A549 (cell line): ENCODE measurements around the gene MED27. TPM values are rescaled to one million over a fixed set of nuclear protein-coding genes. Genes with fewer than 3 reads are reported as not detected.

Experiments
- ATAC-seq, 2 experiments: fragments of 200-7000 bp in 1 of 2; fragments of >200 bp in 1 of 2; cut with Nextera tagmentation in 1 of 2; cut with Tn5 transposase in 1 of 2; 3 replicates each; pipeline versions ENCODE4 v1.8.0 to v1.9.1; 2018 to 2020; ENCODE audit warnings: mild to moderate bottlenecking in 1 of 2, moderate library complexity in 1 of 2
- CTCF ChIA-PET: fragments of 300-600 bp; sonication (Branson Sonifier 250); formaldehyde crosslinking; extraction: SDS; loops from one replicate; lab custom pipeline; 2021; ENCODE audit warnings: antibody characterized with exemption, inconsistent platforms; lab: Yijun Ruan, JAX
- POLR2A ChIA-PET: fragments of 350-600 bp; formaldehyde crosslinking; extraction: SDS; loops from one replicate; lab custom pipeline; 2021; ENCODE audit warnings: antibody characterized with exemption, inconsistent platforms; lab: Yijun Ruan, JAX
- DNase-seq, 2 experiments: peaks; one replicate each; pipeline versions ENCODE4 v3.0.0 to v3.0.0-alpha.2; 2011 to 2016; ENCODE audit warnings: low read depth in 1 of 2, low spot score in 1 of 2
- FAIRE-seq: peaks from 2 replicates; lab custom pipeline; 2011; peaks lifted over from hg19 to GRCh38; lab: Jason Lieb, UNC
- H3K27ac ChIP-seq, 2 experiments: fragments of >200 bp; sonication (Bioruptor Twin); formaldehyde crosslinking; 3 replicates each; pipeline ENCODE4 v1.5.1; 2016 to 2017
- H3K4me1 ChIP-seq: fragments of >200 bp; sonication (Bioruptor Twin); formaldehyde crosslinking; 3 replicates; pipeline ENCODE4 v1.6.1; 2016
- H3K4me2 ChIP-seq: fragments of >200 bp; sonication (Bioruptor Twin); formaldehyde crosslinking; 3 replicates; pipeline ENCODE4 v1.6.1; 2016
- H3K4me3 ChIP-seq: fragments of >200 bp; sonication (Bioruptor Twin); formaldehyde crosslinking; 3 replicates; pipeline ENCODE4 v1.5.1; 2016
- H3K9me3 ChIP-seq: fragments of >200 bp; sonication (Bioruptor Twin); formaldehyde crosslinking; 3 replicates; pipeline ENCODE4 v1.6.1; 2016
- CBX2 ChIP-seq: fragments of 200-600 bp; sonication (generic); IDR thresholded peaks from 2 replicates; pipeline ENCODE4 v1.6.1; 2016; ENCODE audit warnings: low read depth, mild to moderate bottlenecking, borderline replicate concordance
- CBX8 ChIP-seq: fragments of 200-600 bp; sonication (generic); IDR thresholded peaks from 2 replicates; pipeline ENCODE4 v1.6.1; 2016
- CHD4 ChIP-seq: fragments of 200-600 bp; sonication (generic); IDR thresholded peaks from 2 replicates; pipeline ENCODE4 v1.6.1; 2016; ENCODE audit warnings: antibody characterized with exemption, mild to moderate bottlenecking, borderline replicate concordance
- EHF ChIP-seq: fragments of 250-450 bp; sonication (Bioruptor Pico); IDR thresholded peaks from 2 replicates; pipeline ENCODE4 v1.5.0; 2020; ENCODE audit warnings: mild to moderate bottlenecking
- EHMT2 ChIP-seq: fragments of 200-600 bp; sonication (generic); IDR thresholded peaks from 2 replicates; pipeline ENCODE4 v1.6.1; 2016; ENCODE audit warnings: antibody characterized with exemption, low read depth, mild to moderate bottlenecking, moderate library complexity
- EP300 ChIP-seq, 2 experiments: fragments of >200 bp; sonication (Bioruptor Twin); formaldehyde crosslinking; IDR thresholded peaks; 2 replicates in 1 of 2; 3 replicates in 1 of 2; pipeline ENCODE4 v1.6.1; 2016 to 2017
- FOSL2 ChIP-seq, 2 experiments: fragments of 450-650 bp in 1 of 2; fragments of >200 bp in 1 of 2; sonication (Bioruptor Twin) in 1 of 2; formaldehyde crosslinking; IDR thresholded peaks; 2 replicates each; pipeline versions ENCODE4 v1.5.0 to v1.6.1; 2016 to 2020; ENCODE audit warnings: mild to moderate bottlenecking in 1 of 2, moderate library complexity in 1 of 2
- GATA3 ChIP-seq: IDR thresholded peaks from 2 replicates; pipeline ENCODE4 v1.6.1; 2012; ENCODE audit warnings: borderline replicate concordance
- HDAC2 ChIP-seq: fragments of 200-600 bp; sonication (generic); IDR thresholded peaks from 2 replicates; pipeline ENCODE4 v1.6.1; 2016
- HEYL ChIP-seq: fragments of 250-450 bp; sonication (Bioruptor Pico); IDR thresholded peaks from 2 replicates; pipeline ENCODE4 v1.8.0; 2021; ENCODE audit warnings: mild to moderate bottlenecking, moderate library complexity
- HOXA7 ChIP-seq: fragments of 250-450 bp; sonication (Bioruptor Pico); IDR thresholded peaks from 2 replicates; pipeline ENCODE4 v1.5.0; 2020; ENCODE audit warnings: mild to moderate bottlenecking, moderate library complexity
- JUNB ChIP-seq: fragments of >200 bp; sonication (Bioruptor Twin); formaldehyde crosslinking; IDR thresholded peaks from 2 replicates; pipeline ENCODE4 v1.6.1; 2016
- MAFK ChIP-seq: fragments of 450-650 bp; IDR thresholded peaks from 2 replicates; pipeline ENCODE4 v1.6.1; 2014; ENCODE audit not compliant: partially characterized antibody
- MYC ChIP-seq: IDR thresholded peaks from 2 replicates; pipeline ENCODE4 v1.6.1; 2012; ENCODE audit warnings: mild to moderate bottlenecking, inconsistent platforms, low read length, improper control_type of control experiment, borderline replicate concordance
- NPAS2 ChIP-seq: fragments of 250-450 bp; sonication (Bioruptor Pico); IDR thresholded peaks from 2 replicates; pipeline ENCODE4 v1.8.0; 2022; ENCODE audit warnings: mild to moderate bottlenecking, moderate library complexity, borderline replicate concordance
- PHF8 ChIP-seq: fragments of 200-600 bp; sonication (generic); IDR thresholded peaks from 2 replicates; pipeline ENCODE4 v1.6.1; 2016; ENCODE audit warnings: low read depth, mild to moderate bottlenecking, antibody characterized with exemption, moderate library complexity, borderline replicate concordance
- POLR2AphosphoS2 ChIP-seq: conservative IDR thresholded peaks from 2 replicates; pipeline ENCODE4 v1.6.1; 2012; ENCODE audit warnings: low read length, improper control_type of control experiment, inconsistent platforms
- RCOR1 ChIP-seq: fragments of 150-350 bp; IDR thresholded peaks from 2 replicates; pipeline ENCODE4 v1.6.1; 2014; ENCODE audit warnings: antibody characterized with exemption, low read length, low read depth
- RNF2 ChIP-seq: fragments of 200-600 bp; sonication (generic); IDR thresholded peaks from 2 replicates; pipeline ENCODE4 v1.6.1; 2016; ENCODE audit warnings: low read depth, mild to moderate bottlenecking, antibody characterized with exemption, moderate library complexity, borderline replicate concordance
- SREBF2 ChIP-seq: fragments of 450-650 bp; IDR thresholded peaks from 2 replicates; pipeline ENCODE4 v1.6.1; 2014; ENCODE audit warnings: mild to moderate bottlenecking, moderate library complexity
- TP53 ChIP-seq: fragments of 250-450 bp; sonication (Bioruptor Pico); IDR thresholded peaks from 2 replicates; pipeline ENCODE4 v1.5.0; 2021; ENCODE audit warnings: mild to moderate bottlenecking, moderate library complexity
- ZC3H11A ChIP-seq: fragments of 450-650 bp; IDR thresholded peaks from 2 replicates; pipeline ENCODE4 v1.6.1; 2014; ENCODE audit warnings: antibody characterized with exemption, mild to moderate bottlenecking
- ZNF302 ChIP-seq: fragments of 250-450 bp; sonication (Bioruptor Pico); IDR thresholded peaks from 2 replicates; pipeline ENCODE4 v1.9.0; 2021; ENCODE audit warnings: inconsistent platforms, mild to moderate bottlenecking, moderate library complexity
- WGBS: methylation state at CpG from one replicate; pipeline ENCODE4 v1.1.6; 2017; ENCODE audit errors: missing lambda C conversion rate; 5-methylcytosine and 5-hydroxymethylcytosine counted together
- polyA plus RNA-seq, 4 experiments: library from polyadenylated mRNA; depleted of rRNA in 3 of 4; stranded (reverse); fragments of >200 nt; fragmentation: RNase III in 1 of 4; extraction: RNeasy Plus Mini Kit Qiagen cat#74134 plus additional on column Dnase treatment in 1 of 4; gene quantifications; 2 replicates in 3 of 4; 3 replicates in 1 of 4; pipeline ENCODE4 v1.2.3, GENCODE V29; 2011 to 2017
- TF ChIP-seq, protein P1 (sequence below): fragments of 250-450 bp; sonication (Bioruptor Pico); IDR thresholded peaks from 2 replicates; pipeline ENCODE4 v1.5.0; 2021; ENCODE audit warnings: mild to moderate bottlenecking, moderate library complexity, borderline replicate concordance
- TF ChIP-seq, protein P2 (sequence below): fragments of >200 bp; sonication (Bioruptor Twin); formaldehyde crosslinking; IDR thresholded peaks from 2 replicates; pipeline ENCODE4 v1.6.1; 2016
- TF ChIP-seq, protein P3 (sequence below): fragments of >200 bp; sonication (Bioruptor Twin); formaldehyde crosslinking; IDR thresholded peaks from 3 replicates; pipeline ENCODE4 v1.6.1; 2016
- TF ChIP-seq, protein P4 (sequence below): fragments of 250-450 bp; sonication (Bioruptor Pico); IDR thresholded peaks from 2 replicates; pipeline ENCODE4 v1.5.0; 2020; ENCODE audit warnings: low read depth, mild to moderate bottlenecking, moderate library complexity
- TF ChIP-seq, protein P5 (sequence below): IDR thresholded peaks from 2 replicates; pipeline ENCODE4 v1.6.1; 2012

The MED27 gene
- polyA plus RNA-seq, 2 of the 4 experiments (the other 2 are of a cell fraction): 24.2 to 37.8 TPM

DNA sequence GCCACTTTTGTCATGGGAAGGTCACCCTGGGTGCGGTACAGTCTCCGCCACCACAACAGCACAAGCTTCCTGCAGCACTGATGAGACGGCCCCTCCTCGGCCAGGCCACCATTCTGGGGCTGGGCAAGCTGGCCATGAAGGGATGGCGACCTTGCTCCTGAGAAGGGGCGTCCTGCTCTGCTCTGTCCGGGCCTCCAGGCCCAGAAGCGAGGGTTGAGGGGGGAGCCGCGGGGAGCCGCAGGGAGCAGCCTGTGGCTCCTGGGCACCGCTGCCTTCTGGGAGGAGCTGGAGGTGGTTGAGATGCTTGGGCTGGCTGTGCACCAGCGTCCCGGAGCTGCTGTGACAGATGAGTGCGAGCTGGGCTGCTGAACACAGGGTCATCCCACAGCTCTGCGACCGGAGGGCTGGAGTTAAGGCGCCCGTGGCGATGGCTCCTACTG is 255.5 kb downstream of the MED27 start:
- TF ChIP-seq ZNF302 (CRISPR knock-in tag) (no peak), PHF8 (no peak), JUNB (no peak), EHF (CRISPR knock-in tag) (no peak), FOSL2 (IDR thresholded peaks at IDR 0.05) (no peak), FOSL2 (CRISPR knock-in tag; IDR thresholded peaks at IDR 0.05) (no peak), GATA3 (no peak), MYC (no peak), HDAC2 (no peak), HOXA7 (CRISPR knock-in tag) (no peak)
- TF ChIP-seq, protein P1, sequence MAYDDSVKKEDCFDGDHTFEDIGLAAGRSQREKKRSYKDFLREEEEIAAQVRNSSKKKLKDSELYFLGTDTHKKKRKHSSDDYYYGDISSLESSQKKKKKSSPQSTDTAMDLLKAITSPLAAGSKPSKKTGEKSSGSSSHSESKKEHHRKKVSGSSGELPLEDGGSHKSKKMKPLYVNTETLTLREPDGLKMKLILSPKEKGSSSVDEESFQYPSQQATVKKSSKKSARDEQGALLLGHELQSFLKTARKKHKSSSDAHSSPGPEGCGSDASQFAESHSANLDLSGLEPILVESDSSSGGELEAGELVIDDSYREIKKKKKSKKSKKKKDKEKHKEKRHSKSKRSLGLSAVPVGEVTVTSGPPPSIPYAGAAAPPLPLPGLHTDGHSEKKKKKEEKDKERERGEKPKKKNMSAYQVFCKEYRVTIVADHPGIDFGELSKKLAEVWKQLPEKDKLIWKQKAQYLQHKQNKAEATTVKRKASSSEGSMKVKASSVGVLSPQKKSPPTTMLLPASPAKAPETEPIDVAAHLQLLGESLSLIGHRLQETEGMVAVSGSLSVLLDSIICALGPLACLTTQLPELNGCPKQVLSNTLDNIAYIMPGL (CRISPR knock-in tag): no peak
- TF ChIP-seq, protein P2, sequence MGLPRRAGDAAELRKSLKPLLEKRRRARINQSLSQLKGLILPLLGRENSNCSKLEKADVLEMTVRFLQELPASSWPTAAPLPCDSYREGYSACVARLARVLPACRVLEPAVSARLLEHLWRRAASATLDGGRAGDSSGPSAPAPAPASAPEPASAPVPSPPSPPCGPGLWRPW: no peak
- TF ChIP-seq, protein P3, sequence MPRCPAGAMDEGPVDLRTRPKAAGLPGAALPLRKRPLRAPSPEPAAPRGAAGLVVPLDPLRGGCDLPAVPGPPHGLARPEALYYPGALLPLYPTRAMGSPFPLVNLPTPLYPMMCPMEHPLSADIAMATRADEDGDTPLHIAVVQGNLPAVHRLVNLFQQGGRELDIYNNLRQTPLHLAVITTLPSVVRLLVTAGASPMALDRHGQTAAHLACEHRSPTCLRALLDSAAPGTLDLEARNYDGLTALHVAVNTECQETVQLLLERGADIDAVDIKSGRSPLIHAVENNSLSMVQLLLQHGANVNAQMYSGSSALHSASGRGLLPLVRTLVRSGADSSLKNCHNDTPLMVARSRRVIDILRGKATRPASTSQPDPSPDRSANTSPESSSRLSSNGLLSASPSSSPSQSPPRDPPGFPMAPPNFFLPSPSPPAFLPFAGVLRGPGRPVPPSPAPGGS: no peak
- TF ChIP-seq, all 56 proteins: peak for 0
- no peak overlapping the region for H3K4me2 ChIP-seq
- no peak overlapping the region for H3K27ac ChIP-seq
- ChIA-PET POLR2A (no interaction called here), CTCF (interaction anchor here (1.2 kb wide), 1 partner anchor 11 kb away, joined by 3 read pairs; no protein-coding TSS in a partner anchor)
- FAIRE-seq (no peak), DNase-seq (no peak), ATAC-seq (peak; percentile 21 to 45; a peak in 4 of 6 replicates)
- no peaks in the 10 kb centered on the region for H3K9me3 ChIP-seq
- no peak overlapping the region for H3K4me3 ChIP-seq
- WGBS: 60% methylated on average over 16 of the region's 20 CpGs
- H3K4me1 ChIP-seq: no peaks in the 10 kb centered on the region

DNA sequence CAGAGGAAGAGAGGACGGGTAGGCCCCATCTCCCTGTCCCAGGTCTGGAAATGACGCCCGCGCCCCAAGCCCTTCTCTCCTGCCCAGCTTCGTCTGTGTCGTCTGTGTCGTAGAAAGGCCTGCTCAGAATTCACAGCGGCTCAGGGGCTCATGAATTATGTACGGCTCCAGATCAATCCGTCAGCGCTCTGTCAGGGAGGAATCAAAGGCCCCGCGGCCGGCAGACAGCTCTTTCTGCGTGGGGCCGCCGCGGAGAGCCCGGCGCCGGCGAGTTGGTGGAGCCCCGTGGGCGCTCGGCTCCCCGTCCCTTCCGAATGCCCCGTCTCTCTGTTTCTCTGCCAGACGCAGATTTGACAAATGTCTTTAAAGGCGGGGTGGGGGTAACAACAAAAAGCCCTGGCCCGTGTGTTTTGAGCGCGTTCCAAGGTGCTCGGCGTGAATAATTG is 255.9 kb downstream of the MED27 start:
- TF ChIP-seq RCOR1 (no peak), EHMT2 (no peak), SREBF2 (no peak), CHD4 (no peak)
- ChIA-PET CTCF (interaction anchor here (1.2 kb wide), 1 partner anchor 11 kb away, joined by 3 read pairs; no protein-coding TSS in a partner anchor), POLR2A (no interaction called here)
- no peak for FAIRE-seq
- H3K4me2 ChIP-seq: no peak overlapping the region
- no peak overlapping the region for H3K4me3 ChIP-seq
- no peak overlapping the region for H3K27ac ChIP-seq
- DNase-seq: no peak
- no peaks in the 10 kb centered on the region for H3K4me1 ChIP-seq
- no peaks in the 10 kb centered on the region for H3K9me3 ChIP-seq
- ATAC-seq: no peak
- 72% methylated on average over 32 of the region's 35 CpGs for WGBS

DNA sequence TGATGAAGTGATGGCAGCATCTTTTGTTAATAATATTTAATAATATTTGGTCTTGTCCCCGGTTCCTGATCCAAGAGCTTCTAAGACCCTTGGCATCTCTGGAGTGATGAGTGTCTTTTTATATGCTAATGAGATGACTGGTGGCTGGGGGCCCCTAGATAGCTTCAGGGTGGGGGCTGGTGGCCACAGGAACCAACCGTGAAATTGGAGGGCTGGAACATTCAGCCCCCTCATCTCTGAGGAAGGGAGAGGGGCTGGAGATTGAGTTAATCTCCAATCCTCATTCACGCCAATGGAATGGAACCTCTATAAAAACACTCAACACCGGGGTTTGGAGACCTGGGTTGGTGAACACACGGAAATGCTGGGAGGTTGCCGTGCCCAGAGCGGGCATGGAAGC is 261.6 kb downstream of the MED27 start:
- POLR2A ChIA-PET: no interaction called here
- no peak for FAIRE-seq
- H3K9me3 ChIP-seq: no peaks in the 10 kb centered on the region
- 0 out of 3 replicates have a peak, but pooled peaks cover 10% of the 10 kb centered on the region for H3K4me1 ChIP-seq
- 0 out of 3 replicates have a peak overlapping the region, but pooled peaks have one; percentile 20 for H3K4me2 ChIP-seq
- no peak for TF ChIP-seq NPAS2
- no peak for TF ChIP-seq EHMT2
- no peak for TF ChIP-seq PHF8
- no peak for TF ChIP-seq HOXA7 (CRISPR knock-in tag)
- no peak for TF ChIP-seq TP53 (CRISPR knock-in tag)
- no peak for TF ChIP-seq EP300 (IDR thresholded peaks at IDR 0.05)
- TF ChIP-seq GATA3: no peak
- TF ChIP-seq ZC3H11A: no peak
- TF ChIP-seq MYC: no peak
- no peak for TF ChIP-seq MAFK
- TF ChIP-seq HEYL: no peak
- TF ChIP-seq CBX2: no peak
- TF ChIP-seq, protein P4, sequence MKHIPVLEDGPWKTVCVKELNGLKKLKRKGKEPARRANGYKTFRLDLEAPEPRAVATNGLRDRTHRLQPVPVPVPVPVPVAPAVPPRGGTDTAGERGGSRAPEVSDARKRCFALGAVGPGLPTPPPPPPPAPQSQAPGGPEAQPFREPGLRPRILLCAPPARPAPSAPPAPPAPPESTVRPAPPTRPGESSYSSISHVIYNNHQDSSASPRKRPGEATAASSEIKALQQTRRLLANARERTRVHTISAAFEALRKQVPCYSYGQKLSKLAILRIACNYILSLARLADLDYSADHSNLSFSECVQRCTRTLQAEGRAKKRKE: no peak
- TF ChIP-seq, protein P2: no peak
- no peak for TF ChIP-seq HDAC2
- TF ChIP-seq ZNF302 (CRISPR knock-in tag): no peak
- TF ChIP-seq, protein P5, sequence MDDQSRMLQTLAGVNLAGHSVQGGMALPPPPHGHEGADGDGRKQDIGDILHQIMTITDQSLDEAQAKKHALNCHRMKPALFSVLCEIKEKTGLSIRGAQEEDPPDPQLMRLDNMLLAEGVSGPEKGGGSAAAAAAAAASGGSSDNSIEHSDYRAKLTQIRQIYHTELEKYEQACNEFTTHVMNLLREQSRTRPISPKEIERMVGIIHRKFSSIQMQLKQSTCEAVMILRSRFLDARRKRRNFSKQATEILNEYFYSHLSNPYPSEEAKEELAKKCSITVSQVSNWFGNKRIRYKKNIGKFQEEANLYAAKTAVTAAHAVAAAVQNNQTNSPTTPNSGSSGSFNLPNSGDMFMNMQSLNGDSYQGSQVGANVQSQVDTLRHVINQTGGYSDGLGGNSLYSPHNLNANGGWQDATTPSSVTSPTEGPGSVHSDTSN: no peak
- TF ChIP-seq RNF2: no peak
- TF ChIP-seq CBX8: no peak
- no peak for TF ChIP-seq POLR2AphosphoS2
- no peak overlapping the region for H3K4me3 ChIP-seq
- CTCF ChIA-PET: interaction anchor here (0.7 to 1.0 kb wide), 3 partner anchors 10 to 445 kb away, joined by 3 to 4 read pairs (median 4); no protein-coding TSS in a partner anchor
- ATAC-seq: peak in 1 of 2 experiments; percentile 15; a peak in 1 of 6 replicates
- H3K27ac ChIP-seq: no peak overlapping the region
- 32% methylated on average over 7 of the region's 7 CpGs for WGBS
- DNase-seq: no peak
